Stimulated activated CD4-positive, alpha-beta T cell treated with anti-CD3 and anti-CD28 coated beads, Interleukin-12 subunit alpha, Interleukin-12 subunit beta, amount 100 ng/mL, for 48 hours (primary cell): ENCODE results near the gene KCNQ5.
"Not testable (repeated sequence)": the region's sequence is repeated elsewhere in the genome, so short reads cannot be mapped to it uniquely, and the experiment has no call there.

Experiments
- DNase-seq, 3 donors: peaks; one replicate each; pipeline ENCODE4 v3.0.0-alpha.2; 2020; ENCODE audit warnings: low read depth in 2 of 3, low spot score in 1 of 3

Gene KCNQ5

GRCh38 chr6:72894091-72894490, 272.2 kb downstream of the KCNQ5 start:
- DNase-seq, result no peak

GRCh38 chr6:72898313-72898712, 276.4 kb downstream of the KCNQ5 start:
- not testable (repeated sequence) for DNase-seq

GRCh38 chr6:72905705-72906478, 284.0 kb downstream of the KCNQ5 start:
- no peak for DNase-seq

- no peak for DNase-seq
Measured at GRCh38 chr6:72911463-72912155, 289.7 kb downstream of the KCNQ5 start.

GRCh38 chr6:72913797-72914196, 291.9 kb downstream of the KCNQ5 start:
- DNase-seq, result no peak

GRCh38 chr6:72916298-72916697, 294.4 kb downstream of the KCNQ5 start:
- no peak for DNase-seq

- DNase-seq, result no peak
Measured at GRCh38 chr6:72916906-72917305, 295.0 kb downstream of the KCNQ5 start.

- DNase-seq, result no peak
Measured at GRCh38 chr6:72922401-72922800, 300.5 kb downstream of the KCNQ5 start.

GRCh38 chr6:72925136-72925535, 303.3 kb downstream of the KCNQ5 start:
- DNase-seq, result no peak

GRCh38 chr6:72930556-72931132, 308.8 kb downstream of the KCNQ5 start:
- no peak for DNase-seq

- no peak for DNase-seq
Measured at GRCh38 chr6:72931325-72931887, 309.5 kb downstream of the KCNQ5 start.

- no peak for DNase-seq
Measured at GRCh38 chr6:72933233-72933632, 311.4 kb downstream of the KCNQ5 start.

- DNase-seq, result no peak
Measured at GRCh38 chr6:72936766-72937559, 315.1 kb downstream of the KCNQ5 start.

- no peak for DNase-seq
Measured at GRCh38 chr6:72938104-72938503, 316.2 kb downstream of the KCNQ5 start.

GRCh38 chr6:72939004-72939403, 317.1 kb downstream of the KCNQ5 start:
- no peak for DNase-seq

- DNase-seq, result no peak
Measured at GRCh38 chr6:72940265-72940664, 318.4 kb downstream of the KCNQ5 start.

GRCh38 chr6:72941263-72941662, 319.4 kb downstream of the KCNQ5 start:
- no peak for DNase-seq

GRCh38 chr6:72941751-72942150, 319.9 kb downstream of the KCNQ5 start:
- no peak for DNase-seq

- no peak for DNase-seq
Measured at GRCh38 chr6:72943699-72944098, 321.8 kb downstream of the KCNQ5 start.

GRCh38 chr6:72944660-72945059, 322.8 kb downstream of the KCNQ5 start:
- no peak for DNase-seq

- DNase-seq, result no peak
Measured at GRCh38 chr6:72946774-72947173, 324.9 kb downstream of the KCNQ5 start.
